ENCODE measurements around the gene SELENOS.

SELENOS gene

DNA sequence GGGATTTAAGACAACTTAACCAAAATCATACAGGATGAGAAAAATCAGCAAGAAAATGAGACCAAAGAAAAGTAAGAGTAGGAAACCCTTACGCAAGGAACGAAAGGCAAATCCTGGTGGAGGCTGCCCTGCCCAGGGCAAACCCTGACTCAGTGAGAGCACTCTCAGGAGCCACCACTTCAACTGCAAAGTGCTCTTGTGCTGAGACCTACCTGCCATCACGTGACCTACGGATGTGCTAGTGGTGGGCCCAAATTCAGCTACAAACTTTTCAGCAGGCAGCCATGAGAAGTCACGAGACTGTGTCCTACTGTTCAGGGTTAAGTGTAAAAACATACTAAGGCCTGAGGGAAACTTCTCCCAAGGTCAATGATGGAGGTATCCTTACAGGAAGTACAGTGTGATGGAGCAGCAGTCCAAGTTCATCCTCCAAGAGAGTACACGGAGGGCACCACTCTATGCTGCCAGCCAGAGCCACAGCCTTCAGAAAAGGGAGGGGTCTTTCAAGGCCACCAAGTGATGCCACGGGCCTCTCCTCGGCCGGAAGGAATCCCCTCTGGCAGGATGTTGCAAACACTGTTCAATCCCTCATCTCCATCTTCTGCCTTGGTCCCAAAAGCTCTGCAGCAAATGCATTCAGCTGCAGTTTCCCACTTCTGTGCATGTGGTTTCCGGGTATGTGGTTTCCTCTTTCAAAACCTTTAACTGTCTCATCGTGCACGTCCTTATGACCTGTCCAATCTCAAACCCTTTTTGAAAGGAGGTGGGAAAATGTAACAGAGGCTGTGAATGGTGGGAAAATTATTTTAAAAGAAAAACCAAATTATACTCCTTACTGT, 34.9 kb downstream of the SELENOS start:
- TF ChIP-seq, protein P1, sequence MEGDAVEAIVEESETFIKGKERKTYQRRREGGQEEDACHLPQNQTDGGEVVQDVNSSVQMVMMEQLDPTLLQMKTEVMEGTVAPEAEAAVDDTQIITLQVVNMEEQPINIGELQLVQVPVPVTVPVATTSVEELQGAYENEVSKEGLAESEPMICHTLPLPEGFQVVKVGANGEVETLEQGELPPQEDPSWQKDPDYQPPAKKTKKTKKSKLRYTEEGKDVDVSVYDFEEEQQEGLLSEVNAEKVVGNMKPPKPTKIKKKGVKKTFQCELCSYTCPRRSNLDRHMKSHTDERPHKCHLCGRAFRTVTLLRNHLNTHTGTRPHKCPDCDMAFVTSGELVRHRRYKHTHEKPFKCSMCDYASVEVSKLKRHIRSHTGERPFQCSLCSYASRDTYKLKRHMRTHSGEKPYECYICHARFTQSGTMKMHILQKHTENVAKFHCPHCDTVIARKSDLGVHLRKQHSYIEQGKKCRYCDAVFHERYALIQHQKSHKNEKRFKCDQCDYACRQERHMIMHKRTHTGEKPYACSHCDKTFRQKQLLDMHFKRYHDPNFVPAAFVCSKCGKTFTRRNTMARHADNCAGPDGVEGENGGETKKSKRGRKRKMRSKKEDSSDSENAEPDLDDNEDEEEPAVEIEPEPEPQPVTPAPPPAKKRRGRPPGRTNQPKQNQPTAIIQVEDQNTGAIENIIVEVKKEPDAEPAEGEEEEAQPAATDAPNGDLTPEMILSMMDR (IDR thresholded peaks at IDR 0.05; ENCODE audit: low read depth, low read length, missing control alignments): no peak
- no peak for DNase-seq (ENCODE audit: low read depth)
- H3K4me3 ChIP-seq (ENCODE audit: low read depth, low read length): no peak overlapping the region
- in situ Hi-C loops (cut with HindIII; ENCODE audit: low sequenced_read_pairs): loop anchor here (5.0 to 10.0 kb wide), 2 partner anchors 118 to 150 kb away; no protein-coding TSS in a partner anchor

DNA sequence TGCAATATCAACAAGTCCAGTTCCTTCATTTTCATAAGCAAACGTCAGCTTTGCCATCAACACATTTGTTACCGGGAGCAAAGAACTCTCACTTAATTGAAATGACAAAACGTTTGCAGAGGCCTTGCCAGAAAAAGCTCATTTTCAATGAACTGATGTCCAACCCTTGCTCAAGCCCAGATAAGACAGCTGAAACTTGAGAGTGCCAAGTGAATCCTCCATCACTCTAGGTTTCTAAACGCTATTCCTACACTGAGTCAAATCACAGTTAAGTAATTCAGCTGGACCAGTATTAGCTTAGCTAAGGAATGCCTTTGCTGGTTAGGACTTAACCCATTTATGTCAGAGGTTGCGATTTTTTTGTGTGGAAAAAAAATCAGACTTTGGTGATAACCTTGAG, 36.9 kb downstream of the SELENOS start:
- H3K4me3 ChIP-seq (ENCODE audit: low read depth, low read length): no peak overlapping the region
- in situ Hi-C loops (cut with HindIII; ENCODE audit: low sequenced_read_pairs): loop anchor here (5.0 to 10.0 kb wide), 2 partner anchors 116 to 148 kb away; no protein-coding TSS in a partner anchor
- DNase-seq (ENCODE audit: low read depth): no peak
- TF ChIP-seq, protein P1 (IDR thresholded peaks at IDR 0.05; ENCODE audit: low read depth, low read length, missing control alignments): no peak

GRCh38 chr15:101239724-101240136, 37.6 kb downstream of the SELENOS start:
- no peak for DNase-seq (ENCODE audit: low read depth)
- in situ Hi-C loops (cut with HindIII; ENCODE audit: low sequenced_read_pairs): loop anchor here (5.0 to 10.0 kb wide), 2 partner anchors 115 to 147 kb away; no protein-coding TSS in a partner anchor
- no peak overlapping the region for H3K4me3 ChIP-seq (ENCODE audit: low read depth, low read length)
- TF ChIP-seq, protein P1 (IDR thresholded peaks at IDR 0.05; ENCODE audit: low read depth, low read length, missing control alignments): no peak

GRCh38 chr15:101237251-101237650, 40.0 kb downstream of the SELENOS start:
- TF ChIP-seq, protein P1 (IDR thresholded peaks at IDR 0.05; ENCODE audit: low read depth, low read length, missing control alignments): no peak
- no peak overlapping the region for H3K4me3 ChIP-seq (ENCODE audit: low read depth, low read length)
- in situ Hi-C loops (cut with HindIII; ENCODE audit: low sequenced_read_pairs): no loop called here
- no peak for DNase-seq (ENCODE audit: low read depth)

GRCh38 chr15:101233651-101234280, 43.5 kb downstream of the SELENOS start:
- TF ChIP-seq, protein P1 (IDR thresholded peaks at IDR 0.05; ENCODE audit: low read depth, low read length, missing control alignments): no peak
- DNase-seq (ENCODE audit: low read depth): no peak
- no peak overlapping the region for H3K4me3 ChIP-seq (ENCODE audit: low read depth, low read length)
- in situ Hi-C loops (cut with HindIII; ENCODE audit: low sequenced_read_pairs): no loop called here

- DNase-seq (ENCODE audit: low read depth): no peak
- TF ChIP-seq, protein P1 (IDR thresholded peaks at IDR 0.05; ENCODE audit: low read depth, low read length, missing control alignments): no peak
- in situ Hi-C loops (cut with HindIII; ENCODE audit: low sequenced_read_pairs): no loop called here
- no peak overlapping the region for H3K4me3 ChIP-seq (ENCODE audit: low read depth, low read length)
Observed at GRCh38 chr15:101232677-101233076, 44.6 kb downstream of the SELENOS start.

All from astrocyte of the cerebellum (primary cell).